Measurements from ENCODE around the gene ZBTB32.
A peak's percentile ranks its signal among the peaks of the same experiment; 100 is the strongest.

ZBTB32 gene

GRCh38 chr19:35753634-35754369 is 49.4 kb downstream of the ZBTB32 start:
- DNase-seq: no peak
- no peak for TF ChIP-seq POLR2A (IDR thresholded peaks at IDR 0.05; ENCODE audit: low read length)
- TF ChIP-seq GATA1 (IDR thresholded peaks at IDR 0.05; ENCODE audit: low read depth, low read length): no peak

DNA sequence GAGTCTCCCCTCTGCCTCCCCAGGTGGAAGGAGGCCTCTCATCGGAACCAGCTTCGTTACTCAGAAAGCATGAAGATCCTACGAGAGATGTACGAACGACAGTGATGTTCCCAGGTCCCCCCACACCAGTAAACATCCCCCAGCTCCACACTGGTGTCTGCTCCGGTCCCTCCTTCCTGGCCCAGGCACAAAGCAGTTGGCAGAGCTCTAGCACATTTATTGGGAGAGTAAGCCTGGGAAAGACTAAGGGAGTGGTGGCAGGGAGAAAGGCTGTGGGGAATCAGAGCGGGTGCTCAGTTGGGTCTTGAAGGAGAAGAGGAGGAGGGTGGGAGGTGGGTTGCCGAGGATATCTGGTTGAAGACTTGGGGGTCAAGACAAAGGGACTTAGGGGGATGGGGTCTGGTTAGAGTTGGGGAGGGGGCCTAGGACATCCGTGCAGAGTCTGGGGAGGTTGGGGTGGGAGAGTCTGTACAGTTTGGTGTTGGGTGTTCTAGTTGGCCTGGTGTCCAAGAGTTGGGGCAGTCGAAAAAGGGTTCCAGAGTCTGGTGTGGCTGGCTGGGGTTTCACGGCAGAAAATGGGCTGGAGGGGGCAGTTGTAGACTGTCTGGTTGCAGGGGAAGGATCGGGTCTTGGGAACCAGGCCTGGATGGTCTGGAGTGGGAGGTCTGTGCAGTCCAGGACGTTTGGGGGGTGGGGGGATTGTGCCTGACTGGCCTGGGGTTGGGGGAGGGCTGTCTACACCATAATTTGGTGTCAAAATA is 50.2 kb downstream of the ZBTB32 start:
- no peak for TF ChIP-seq POLR2A (IDR thresholded peaks at IDR 0.05; ENCODE audit: low read length)
- no peak for TF ChIP-seq GATA1 (IDR thresholded peaks at IDR 0.05; ENCODE audit: low read depth, low read length)
- no peak for DNase-seq

- DNase-seq: no peak
- TF ChIP-seq POLR2A (IDR thresholded peaks at IDR 0.05; ENCODE audit: low read length): no peak
- no peak for TF ChIP-seq GATA1 (IDR thresholded peaks at IDR 0.05; ENCODE audit: low read depth, low read length)
Measured at GRCh38 chr19:35755131-35755549, 50.8 kb downstream of the ZBTB32 start.

DNA sequence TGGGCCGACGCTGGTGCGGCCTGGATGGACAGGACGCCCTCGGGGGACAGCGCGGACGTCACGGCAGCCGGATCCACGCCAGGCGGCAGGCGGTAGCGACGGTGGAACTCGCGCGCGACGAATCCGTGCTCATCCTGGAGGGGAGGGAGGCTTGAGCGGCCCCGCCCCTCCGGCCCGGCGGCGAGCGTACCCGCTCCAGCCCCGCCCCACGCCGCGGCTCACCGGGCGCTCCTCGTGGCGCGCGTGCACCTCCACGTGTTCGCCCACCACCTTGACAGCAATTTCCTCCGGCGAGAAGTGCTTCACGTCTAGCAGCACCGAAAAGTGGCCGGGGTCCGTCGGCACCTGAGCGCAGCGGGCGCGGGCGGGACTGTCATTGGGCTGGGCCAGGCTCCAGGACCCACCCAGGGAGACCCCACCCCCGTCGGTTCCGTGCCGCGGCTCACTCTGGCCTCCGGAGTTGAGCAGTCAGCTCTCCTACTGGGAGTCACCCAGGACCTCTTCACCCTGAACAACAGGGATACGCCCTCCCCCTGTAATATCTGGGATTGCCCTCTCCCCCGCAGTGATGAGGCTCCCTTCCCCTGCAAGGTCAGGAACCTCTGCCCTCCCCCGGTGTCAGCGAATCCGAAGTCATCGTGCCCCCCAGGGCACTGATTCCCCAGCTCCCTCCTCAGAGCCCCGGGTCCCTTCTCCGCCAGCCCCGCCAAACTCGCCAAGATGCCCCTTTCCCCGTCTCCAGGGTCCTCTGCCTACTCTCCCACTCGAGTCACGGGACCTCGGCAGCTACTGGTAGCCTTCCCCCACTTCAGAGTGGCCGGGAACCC is 51.4 kb downstream of the ZBTB32 start:
- peak; percentile 65 to 78 for DNase-seq
- TF ChIP-seq POLR2A (IDR thresholded peaks at IDR 0.05; ENCODE audit: low read length) (no peak), GATA1 (IDR thresholded peaks at IDR 0.05; ENCODE audit: low read depth, low read length) (no peak)

- no peak for TF ChIP-seq GATA1 (IDR thresholded peaks at IDR 0.05; ENCODE audit: low read depth, low read length)
- TF ChIP-seq POLR2A (IDR thresholded peaks at IDR 0.05; ENCODE audit: low read length): no peak
- peak; percentile 54 to 61 for DNase-seq
Measured at GRCh38 chr19:35756377-35757230, 52.2 kb downstream of the ZBTB32 start, which contains the start of gene HSPB6. Gene HSPB6 (minus strand): TSS chr19:35757029. CDS start chr19:35757008, 21 bp downstream.

GRCh38 chr19:35757231-35757748 is 52.9 kb downstream of the ZBTB32 start:
- TF ChIP-seq POLR2A (IDR thresholded peaks at IDR 0.05; ENCODE audit: low read length): no peak
- no peak for TF ChIP-seq GATA1 (IDR thresholded peaks at IDR 0.05; ENCODE audit: low read depth, low read length)
- DNase-seq: peak; percentile 83 to 86

DNA sequence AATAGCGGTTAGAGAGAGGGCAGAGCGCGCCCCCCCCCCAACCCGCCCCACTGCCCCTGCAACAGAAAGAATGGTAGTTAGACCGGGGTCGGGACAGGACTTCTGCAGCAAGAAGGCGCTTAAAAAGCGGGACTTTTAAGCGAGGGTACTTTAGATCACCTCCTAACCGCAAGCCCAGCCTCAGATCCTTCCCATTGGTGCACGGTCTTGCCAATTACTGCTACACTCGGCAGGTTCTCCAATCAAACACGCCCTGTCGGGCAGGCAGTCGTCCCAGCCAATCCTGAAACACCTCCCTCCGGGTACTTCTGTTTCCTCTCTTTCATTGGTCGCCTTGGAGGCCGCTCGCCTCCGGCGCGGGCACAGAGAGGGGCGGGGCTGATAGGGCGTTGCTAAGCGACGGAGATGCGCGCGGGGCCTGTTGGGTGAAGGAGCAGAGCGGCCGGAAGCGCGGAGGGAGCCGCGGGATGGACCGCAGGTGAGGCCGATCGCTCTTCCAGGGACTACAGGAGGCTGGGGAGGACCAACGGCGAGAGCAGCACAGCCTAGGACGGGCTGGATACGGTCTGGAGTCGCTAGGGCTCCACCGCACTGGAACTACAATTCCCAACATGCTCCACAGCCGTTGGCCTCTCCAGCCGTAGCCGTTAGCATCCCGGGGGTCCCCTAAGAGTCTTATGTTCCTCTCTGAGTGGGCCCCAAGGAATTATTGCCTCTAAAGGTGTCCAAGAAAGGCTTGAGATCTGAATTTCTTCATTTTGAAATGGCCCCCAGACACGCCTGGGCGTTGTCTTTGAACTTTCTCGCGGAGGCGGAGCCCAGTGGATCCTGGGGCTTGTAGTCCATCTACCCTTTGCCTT is 53.6 kb downstream of the ZBTB32 start, which contains the start of gene PROSER3:
Gene PROSER3, plus strand, starts transcription at position 428 of the 860 bp plus-strand sequence. Its CDS starts 40 bp downstream, at position 468.
- peak; percentile 99 to 100 for DNase-seq
- peak; percentile 92 for TF ChIP-seq POLR2A (IDR thresholded peaks at IDR 0.05; ENCODE audit: low read length)
- TF ChIP-seq GATA1 (IDR thresholded peaks at IDR 0.05; ENCODE audit: low read depth, low read length): no peak

DNA sequence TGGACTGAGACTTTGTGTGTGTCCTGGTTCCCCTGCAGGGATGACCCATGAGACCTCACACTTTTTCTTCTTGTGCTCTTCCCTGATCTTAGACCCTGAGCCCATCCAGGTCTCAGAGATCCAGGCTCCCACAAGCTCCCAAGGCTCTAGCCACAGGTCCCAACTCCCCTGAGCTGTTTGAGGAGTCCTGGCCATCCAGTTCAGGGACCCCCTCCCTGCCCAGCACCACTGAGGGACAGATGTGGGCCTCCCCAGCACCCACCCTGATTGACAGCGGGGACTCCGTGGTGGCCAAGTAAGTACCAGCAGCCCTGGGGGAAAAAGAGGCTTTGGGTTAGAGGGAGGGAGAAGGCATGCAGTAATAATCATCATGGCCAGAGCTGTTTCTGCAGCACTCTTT is 55.3 kb downstream of the ZBTB32 start:
- TF ChIP-seq GATA1 (IDR thresholded peaks at IDR 0.05; ENCODE audit: low read depth, low read length) (no peak), POLR2A (IDR thresholded peaks at IDR 0.05; ENCODE audit: low read length) (no peak)
- DNase-seq: no peak

- DNase-seq: no peak
- no peak for TF ChIP-seq GATA1 (IDR thresholded peaks at IDR 0.05; ENCODE audit: low read depth, low read length)
- TF ChIP-seq POLR2A (IDR thresholded peaks at IDR 0.05; ENCODE audit: low read length): no peak
Measured at GRCh38 chr19:35760711-35761349, 56.5 kb downstream of the ZBTB32 start.

DNA sequence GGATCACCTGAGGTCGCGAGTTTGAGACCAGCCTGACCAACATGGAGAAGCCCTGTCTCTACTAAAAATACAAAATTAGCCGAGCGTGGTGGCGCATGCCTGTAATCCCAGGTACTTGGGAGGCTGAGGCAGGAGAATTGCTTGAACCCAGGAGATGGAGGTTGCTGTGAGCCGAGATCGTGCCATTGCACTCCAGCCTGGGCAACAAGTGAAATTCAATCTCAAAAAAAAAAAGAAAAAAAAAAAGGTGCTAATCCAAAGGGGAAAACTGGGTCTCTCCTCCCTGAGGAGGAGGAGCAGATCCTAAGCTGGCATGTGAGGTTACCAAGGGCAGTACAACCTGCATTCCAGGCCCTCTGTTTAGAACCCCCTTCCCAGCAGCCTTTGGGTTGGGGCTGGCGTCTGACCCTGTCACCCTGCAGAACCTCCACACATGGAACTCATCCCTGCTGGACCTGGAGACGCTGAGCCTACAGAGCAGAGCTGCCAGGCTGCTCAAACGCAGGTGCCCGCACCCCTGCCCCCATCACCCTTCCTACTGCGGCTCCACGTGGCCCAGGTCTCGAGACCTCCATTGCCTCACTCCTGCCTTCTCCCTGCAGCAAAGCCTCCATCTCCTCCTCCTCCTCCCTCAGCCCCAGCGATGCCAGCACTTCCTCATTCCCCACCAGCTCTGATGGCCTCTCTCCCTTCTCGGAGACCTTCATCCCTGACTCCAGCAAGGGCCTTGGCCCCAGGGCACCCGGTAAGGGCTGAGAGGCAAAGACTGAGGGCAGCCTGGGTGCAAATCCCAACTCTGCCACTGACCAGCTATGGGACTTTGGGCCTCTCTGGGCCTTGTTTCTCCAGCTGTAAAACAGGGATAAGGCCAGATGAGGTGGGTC is 60.3 kb downstream of the ZBTB32 start:
- TF ChIP-seq POLR2A (IDR thresholded peaks at IDR 0.05; ENCODE audit: low read length) (no peak), GATA1 (IDR thresholded peaks at IDR 0.05; ENCODE audit: low read depth, low read length) (no peak)
- no peak for DNase-seq
